Measurements from ENCODE around the gene IDS. TPM values are rescaled to one million over a fixed set of nuclear protein-coding genes. Genes with fewer than 3 reads are reported as not detected.
A peak's percentile ranks its signal among the peaks of the same experiment; 100 is the strongest.
"Not testable (repeated sequence)": the region's sequence is repeated elsewhere in the genome, so short reads cannot be mapped to it uniquely, and the experiment has no call there.

Gene IDS
- total and polyA plus RNA-seq, 2 donors (not counting 1 experiment from before 2014, with no cell fraction given), result 36.2 to 65.0 TPM

DNA sequence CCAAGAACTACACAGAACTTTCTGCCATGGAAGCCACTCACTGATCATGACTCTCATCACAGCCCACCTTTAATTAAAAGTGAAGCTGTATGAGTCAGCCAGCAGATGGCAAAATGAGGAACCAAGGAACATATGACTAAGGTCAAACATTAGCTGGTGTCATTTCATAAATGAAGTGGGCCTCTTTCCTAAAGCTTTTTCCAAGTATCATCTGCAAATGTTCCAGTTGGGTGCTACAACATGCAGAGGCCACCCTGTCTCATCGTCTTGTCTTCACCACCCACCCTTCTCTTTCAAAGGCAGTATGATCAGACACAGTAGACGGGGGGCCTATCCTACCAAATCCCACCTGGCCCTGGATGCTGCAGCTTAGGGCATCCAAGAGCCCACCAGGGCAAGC lies 26.5 kb upstream of the IDS start:
- Histone ChIP-seq H3K27me3 (ENCODE audit: control insufficient read depth, insufficient read depth, low read length) (no peaks in the 10 kb centered on the region), H3K36me3 (ENCODE audit: control insufficient read depth, insufficient read depth, low read length) (no peaks in the 10 kb centered on the region), H4K20me1 (ENCODE audit: control insufficient read depth, extremely low read depth, insufficient read depth, low read length) (no peaks in the 10 kb centered on the region), H3K4me1 (ENCODE audit: control insufficient read depth, extremely low read depth, insufficient read depth, low read length) (no peaks in the 10 kb centered on the region), H3K4me2 (ENCODE audit: extremely low read depth, insufficient read depth, low read length) (no peak overlapping the region), H3K4me3 (replicated peaks in 1 of 4; ENCODE audit: control extremely low read depth in 1 of 4, insufficient read depth in 1 of 4, low read depth in 3 of 4, low read length in 4 of 4) (no peak overlapping the region), H3K9ac (ENCODE audit: insufficient read depth, low read length) (no peak overlapping the region), H2AFZ (ENCODE audit: low read length) (no peak overlapping the region), H3K79me2 (ENCODE audit: control insufficient read depth, insufficient read depth, low read length) (no peaks in the 10 kb centered on the region), H3K27ac (ENCODE audit: insufficient read depth, low read length) (no peak overlapping the region), H3K9me3 (ENCODE audit: control insufficient read depth, insufficient read depth, low read depth, low read length) (no peaks in the 10 kb centered on the region)
- DNase-seq (ENCODE audit: low read depth in 2 of 2), result no peak
- TF ChIP-seq, protein P1, sequence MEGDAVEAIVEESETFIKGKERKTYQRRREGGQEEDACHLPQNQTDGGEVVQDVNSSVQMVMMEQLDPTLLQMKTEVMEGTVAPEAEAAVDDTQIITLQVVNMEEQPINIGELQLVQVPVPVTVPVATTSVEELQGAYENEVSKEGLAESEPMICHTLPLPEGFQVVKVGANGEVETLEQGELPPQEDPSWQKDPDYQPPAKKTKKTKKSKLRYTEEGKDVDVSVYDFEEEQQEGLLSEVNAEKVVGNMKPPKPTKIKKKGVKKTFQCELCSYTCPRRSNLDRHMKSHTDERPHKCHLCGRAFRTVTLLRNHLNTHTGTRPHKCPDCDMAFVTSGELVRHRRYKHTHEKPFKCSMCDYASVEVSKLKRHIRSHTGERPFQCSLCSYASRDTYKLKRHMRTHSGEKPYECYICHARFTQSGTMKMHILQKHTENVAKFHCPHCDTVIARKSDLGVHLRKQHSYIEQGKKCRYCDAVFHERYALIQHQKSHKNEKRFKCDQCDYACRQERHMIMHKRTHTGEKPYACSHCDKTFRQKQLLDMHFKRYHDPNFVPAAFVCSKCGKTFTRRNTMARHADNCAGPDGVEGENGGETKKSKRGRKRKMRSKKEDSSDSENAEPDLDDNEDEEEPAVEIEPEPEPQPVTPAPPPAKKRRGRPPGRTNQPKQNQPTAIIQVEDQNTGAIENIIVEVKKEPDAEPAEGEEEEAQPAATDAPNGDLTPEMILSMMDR (conservative IDR thresholded peaks at IDR 0.05 in 1 of 2, IDR thresholded peaks at IDR 0.05 in 1 of 2; ENCODE audit: low read depth in 1 of 2, low read length in 2 of 2), result no peak
- no peak for TF ChIP-seq EZH2 (IDR thresholded peaks at IDR 0.05; ENCODE audit: low read length, missing control alignments)

DNA sequence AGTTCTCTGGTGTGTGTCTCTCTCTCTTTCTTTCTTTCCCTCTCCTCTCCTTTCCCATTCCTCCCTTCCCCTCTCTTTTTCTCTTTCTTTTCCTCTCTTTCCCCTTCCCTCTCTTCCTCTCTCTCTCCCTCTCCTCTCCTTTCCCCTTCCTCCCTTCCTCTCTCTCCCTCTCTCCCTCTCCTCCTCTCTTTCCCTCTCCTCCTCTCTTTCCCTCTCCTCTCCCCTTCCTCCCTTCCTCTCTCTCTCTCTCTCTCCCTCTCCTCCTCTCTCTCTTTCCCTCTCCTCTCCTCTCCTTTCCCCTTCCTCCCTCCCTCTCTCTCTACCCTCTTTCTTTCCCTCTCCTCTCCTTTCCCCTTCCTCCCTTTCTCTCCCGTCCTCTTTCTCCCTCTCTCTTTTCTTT lies 23.3 kb upstream of the IDS start:
- no peak for DNase-seq (ENCODE audit: low read depth in 2 of 2)
- H3K79me2 ChIP-seq (ENCODE audit: control insufficient read depth, insufficient read depth, low read length), result no peaks in the 10 kb centered on the region
- no peak overlapping the region for H3K4me2 ChIP-seq (ENCODE audit: extremely low read depth, insufficient read depth, low read length)
- no peak overlapping the region for H3K9ac ChIP-seq (ENCODE audit: insufficient read depth, low read length)
- H4K20me1 ChIP-seq (ENCODE audit: control insufficient read depth, extremely low read depth, insufficient read depth, low read length), result no peaks in the 10 kb centered on the region
- H3K27ac ChIP-seq (ENCODE audit: insufficient read depth, low read length), result no peak overlapping the region
- H3K4me3 ChIP-seq (replicated peaks in 1 of 4; ENCODE audit: control extremely low read depth in 1 of 4, insufficient read depth in 1 of 4, low read depth in 3 of 4, low read length in 4 of 4), result no peak overlapping the region
- no peaks in the 10 kb centered on the region for H3K27me3 ChIP-seq (ENCODE audit: control insufficient read depth, insufficient read depth, low read length)
- no peaks in the 10 kb centered on the region for H3K9me3 ChIP-seq (ENCODE audit: control insufficient read depth, insufficient read depth, low read depth, low read length)
- H2AFZ ChIP-seq (ENCODE audit: low read length), result no peak overlapping the region
- no peaks in the 10 kb centered on the region for H3K4me1 ChIP-seq (ENCODE audit: control insufficient read depth, extremely low read depth, insufficient read depth, low read length)
- no peak for TF ChIP-seq EZH2 (IDR thresholded peaks at IDR 0.05; ENCODE audit: low read length, missing control alignments)
- no peaks in the 10 kb centered on the region for H3K36me3 ChIP-seq (ENCODE audit: control insufficient read depth, insufficient read depth, low read length)

DNA sequence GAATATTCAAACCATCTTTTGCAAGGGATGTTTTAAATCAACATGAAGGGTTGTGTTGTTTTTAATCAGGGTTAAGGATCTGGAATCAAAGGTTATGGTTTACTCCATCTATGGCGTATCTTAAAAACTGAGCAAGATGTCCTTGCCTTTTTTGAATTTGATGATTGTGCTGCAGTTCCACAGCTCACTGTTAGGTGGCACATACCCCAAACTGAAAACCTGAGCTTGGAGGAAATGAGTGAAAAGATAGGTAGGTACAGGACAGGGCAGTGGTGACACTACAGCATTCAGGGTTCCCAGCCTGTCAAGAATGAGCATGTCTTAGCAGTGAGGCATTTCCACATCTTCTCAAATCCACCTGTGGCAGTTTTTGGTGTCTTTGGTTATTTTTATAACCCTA lies 22.6 kb upstream of the IDS start:
- H3K27me3 ChIP-seq (ENCODE audit: control insufficient read depth, insufficient read depth, low read length), result no peaks in the 10 kb centered on the region
- no peaks in the 10 kb centered on the region for H3K36me3 ChIP-seq (ENCODE audit: control insufficient read depth, insufficient read depth, low read length)
- H3K4me3 ChIP-seq (replicated peaks in 1 of 4; ENCODE audit: control extremely low read depth in 1 of 4, insufficient read depth in 1 of 4, low read depth in 3 of 4, low read length in 4 of 4), result no peak overlapping the region
- no peaks in the 10 kb centered on the region for H3K9me3 ChIP-seq (ENCODE audit: control insufficient read depth, insufficient read depth, low read depth, low read length)
- no peaks in the 10 kb centered on the region for H4K20me1 ChIP-seq (ENCODE audit: control insufficient read depth, extremely low read depth, insufficient read depth, low read length)
- no peak for TF ChIP-seq EZH2 (IDR thresholded peaks at IDR 0.05; ENCODE audit: low read length, missing control alignments)
- TF ChIP-seq, protein P1 (conservative IDR thresholded peaks at IDR 0.05 in 1 of 2, IDR thresholded peaks at IDR 0.05 in 1 of 2; ENCODE audit: low read depth in 1 of 2, low read length in 2 of 2), result peak; percentile 51 to 67
- no peak overlapping the region for H3K4me2 ChIP-seq (ENCODE audit: extremely low read depth, insufficient read depth, low read length)
- no peak overlapping the region for H3K9ac ChIP-seq (ENCODE audit: insufficient read depth, low read length)
- H3K4me1 ChIP-seq (ENCODE audit: control insufficient read depth, extremely low read depth, insufficient read depth, low read length), result no peaks in the 10 kb centered on the region
- H2AFZ ChIP-seq (ENCODE audit: low read length), result no peak overlapping the region
- H3K27ac ChIP-seq (ENCODE audit: insufficient read depth, low read length), result no peak overlapping the region
- DNase-seq (ENCODE audit: low read depth in 2 of 2), result no peak
- no peaks in the 10 kb centered on the region for H3K79me2 ChIP-seq (ENCODE audit: control insufficient read depth, insufficient read depth, low read length)

- H3K4me3 ChIP-seq (replicated peaks in 1 of 4; ENCODE audit: control extremely low read depth in 1 of 4, insufficient read depth in 1 of 4, low read depth in 3 of 4, low read length in 4 of 4); H3K9ac ChIP-seq (ENCODE audit: insufficient read depth, low read length); H2AFZ ChIP-seq (ENCODE audit: low read length); H3K4me1 ChIP-seq (ENCODE audit: control insufficient read depth, extremely low read depth, insufficient read depth, low read length); H3K79me2 ChIP-seq (ENCODE audit: control insufficient read depth, insufficient read depth, low read length); H3K4me2 ChIP-seq (ENCODE audit: extremely low read depth, insufficient read depth, low read length); H3K9me3 ChIP-seq (ENCODE audit: control insufficient read depth, insufficient read depth, low read depth, low read length); H4K20me1 ChIP-seq (ENCODE audit: control insufficient read depth, extremely low read depth, insufficient read depth, low read length); DNase-seq (ENCODE audit: low read depth in 2 of 2); H3K27me3 ChIP-seq (ENCODE audit: control insufficient read depth, insufficient read depth, low read length); H3K27ac ChIP-seq (ENCODE audit: insufficient read depth, low read length); H3K36me3 ChIP-seq (ENCODE audit: control insufficient read depth, insufficient read depth, low read length): not testable (repeated sequence)
Measured at GRCh38 chrX:149526318-149527033, 21.4 kb upstream of the IDS start.

DNA sequence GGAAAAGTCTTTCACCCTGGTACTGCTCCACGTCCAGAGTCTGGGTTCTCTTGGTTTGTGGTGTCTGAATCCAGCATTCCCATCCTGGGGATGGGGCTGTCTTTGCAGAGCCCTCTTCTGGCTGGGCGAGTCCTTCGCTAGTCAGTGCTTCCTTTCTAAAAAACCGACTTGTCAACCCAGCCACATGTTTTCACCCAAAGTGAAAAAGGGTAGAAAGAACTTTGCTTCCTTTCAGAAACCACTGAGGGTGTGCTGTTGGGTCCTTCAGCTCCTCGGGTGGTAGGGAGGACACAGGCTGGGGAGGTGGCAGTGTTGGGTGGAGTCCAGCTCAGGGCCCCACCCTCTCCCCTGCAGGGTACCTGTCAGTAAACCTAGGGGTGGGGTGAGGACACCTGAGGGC lies 20.8 kb upstream of the IDS start:
- not testable (repeated sequence) for H3K9ac ChIP-seq (ENCODE audit: insufficient read depth, low read length); H3K4me3 ChIP-seq (replicated peaks in 1 of 4; ENCODE audit: control extremely low read depth in 1 of 4, insufficient read depth in 1 of 4, low read depth in 3 of 4, low read length in 4 of 4); H3K4me1 ChIP-seq (ENCODE audit: control insufficient read depth, extremely low read depth, insufficient read depth, low read length); H2AFZ ChIP-seq (ENCODE audit: low read length); DNase-seq (ENCODE audit: low read depth in 2 of 2); H3K4me2 ChIP-seq (ENCODE audit: extremely low read depth, insufficient read depth, low read length); H3K27me3 ChIP-seq (ENCODE audit: control insufficient read depth, insufficient read depth, low read length); H4K20me1 ChIP-seq (ENCODE audit: control insufficient read depth, extremely low read depth, insufficient read depth, low read length); H3K79me2 ChIP-seq (ENCODE audit: control insufficient read depth, insufficient read depth, low read length); H3K9me3 ChIP-seq (ENCODE audit: control insufficient read depth, insufficient read depth, low read depth, low read length); H3K36me3 ChIP-seq (ENCODE audit: control insufficient read depth, insufficient read depth, low read length); H3K27ac ChIP-seq (ENCODE audit: insufficient read depth, low read length)
